Activated CD8-positive, alpha-beta memory T cell treated with anti-CD3 and anti-CD28 coated beads for 4 hours (primary cell): ENCODE results near the gene CCDC102B.
"Not testable (repeated sequence)": the region's sequence is repeated elsewhere in the genome, so short reads cannot be mapped to it uniquely, and the experiment has no call there.

ENCODE experiments used
- DNase-seq, 2 donors: peaks; one replicate each; pipeline ENCODE4 v3.0.0-alpha.2; 2020; ENCODE audit warnings: low read depth in 2 of 2

Gene CCDC102B

DNA sequence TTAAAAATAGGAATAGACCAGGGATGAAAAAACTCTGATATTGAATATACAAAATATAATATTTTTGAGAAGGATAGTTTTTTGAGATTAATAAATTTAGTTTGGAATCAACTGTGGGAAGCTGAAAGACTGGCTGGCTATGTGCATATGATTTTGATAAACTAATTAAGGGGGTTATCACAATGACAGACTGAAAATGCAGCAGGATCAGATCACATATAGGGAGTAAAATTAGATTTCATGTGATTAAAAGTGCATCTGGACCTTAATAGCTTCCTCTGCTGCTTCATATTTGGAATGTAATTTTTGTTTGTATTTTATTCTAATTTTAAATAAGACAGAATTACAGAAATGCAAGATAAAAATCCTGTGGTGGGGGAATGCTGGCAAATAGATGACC lies 111.7 kb downstream of the CCDC102B start:
- DNase-seq, result no peak

DNA sequence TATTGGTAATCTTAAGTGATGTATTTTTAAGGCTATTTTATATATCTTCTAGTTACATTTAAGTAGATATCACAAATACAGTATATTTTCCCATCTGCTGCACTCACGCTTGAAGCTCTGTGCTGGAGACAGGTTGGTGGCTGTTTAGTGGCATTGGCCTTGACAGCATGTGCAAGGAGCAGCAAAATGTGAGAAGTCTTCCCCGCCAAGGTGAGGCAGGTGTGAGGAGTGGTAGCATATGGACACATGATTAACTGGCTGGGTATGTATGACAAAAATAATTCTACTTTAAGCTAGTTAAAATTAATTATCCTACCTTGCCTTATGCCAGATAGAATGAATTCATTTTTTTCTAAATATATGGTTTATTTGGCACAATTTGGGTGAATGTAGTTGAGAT lies 117.2 kb downstream of the CCDC102B start:
- no peak for DNase-seq

DNA sequence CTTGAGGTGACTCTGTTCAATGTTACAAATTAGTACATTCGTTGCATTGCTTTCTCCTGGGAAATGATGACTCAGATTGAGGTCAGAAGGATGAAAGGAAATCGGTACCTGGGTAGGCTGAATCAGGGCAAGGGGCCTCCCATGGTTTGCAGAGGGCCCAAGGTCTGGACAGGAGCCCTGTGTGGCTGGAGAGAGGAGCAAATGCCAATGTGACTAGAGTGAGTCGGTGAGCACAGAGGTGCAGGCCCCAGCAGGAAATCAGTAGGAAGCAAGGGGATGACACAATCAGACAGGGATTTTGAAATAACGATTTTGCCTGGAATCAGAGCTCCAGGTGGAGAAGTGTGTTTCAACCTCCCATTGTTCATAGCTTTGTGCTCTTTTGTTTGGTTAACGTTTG lies 118.9 kb downstream of the CCDC102B start:
- no peak for DNase-seq

DNA sequence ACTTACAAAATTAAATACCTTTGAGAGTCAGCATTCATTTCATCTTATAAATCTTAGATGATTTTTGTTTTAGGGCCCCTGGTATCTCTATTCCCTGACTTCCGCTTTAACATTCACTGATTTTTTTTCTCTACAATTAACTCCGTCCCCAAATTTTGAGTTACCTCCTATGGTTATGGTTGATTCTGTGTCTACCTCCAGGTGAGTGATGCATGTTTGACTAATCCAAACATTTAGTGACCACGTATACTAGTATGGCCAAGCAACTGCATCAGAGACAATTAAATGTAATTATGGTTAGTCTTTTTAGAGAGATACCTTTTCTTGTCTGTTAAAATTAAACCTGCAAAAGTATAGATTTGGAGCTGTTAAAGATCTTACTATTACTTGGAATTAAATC lies 120.3 kb downstream of the CCDC102B start:
- no peak for DNase-seq

DNA sequence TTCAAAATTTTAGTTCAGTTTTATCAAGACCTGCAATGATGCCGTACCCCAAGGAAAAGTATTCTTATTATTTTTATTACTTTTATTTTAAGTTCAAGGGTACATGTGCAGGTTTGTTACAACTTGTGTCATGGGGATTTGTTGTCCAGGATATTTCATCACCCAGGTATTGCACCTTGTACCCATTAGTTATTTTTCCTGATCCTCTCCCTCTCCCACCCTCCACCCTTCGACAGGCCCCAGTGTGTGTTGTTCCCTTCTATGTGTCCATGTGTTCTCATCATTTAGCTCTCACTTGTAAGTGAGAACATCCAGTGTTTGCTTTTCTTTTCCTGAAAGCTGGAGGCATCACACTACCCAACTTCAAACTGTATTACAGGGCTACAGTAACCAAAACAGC lies 122.0 kb downstream of the CCDC102B start:
- DNase-seq, result no peak

DNA sequence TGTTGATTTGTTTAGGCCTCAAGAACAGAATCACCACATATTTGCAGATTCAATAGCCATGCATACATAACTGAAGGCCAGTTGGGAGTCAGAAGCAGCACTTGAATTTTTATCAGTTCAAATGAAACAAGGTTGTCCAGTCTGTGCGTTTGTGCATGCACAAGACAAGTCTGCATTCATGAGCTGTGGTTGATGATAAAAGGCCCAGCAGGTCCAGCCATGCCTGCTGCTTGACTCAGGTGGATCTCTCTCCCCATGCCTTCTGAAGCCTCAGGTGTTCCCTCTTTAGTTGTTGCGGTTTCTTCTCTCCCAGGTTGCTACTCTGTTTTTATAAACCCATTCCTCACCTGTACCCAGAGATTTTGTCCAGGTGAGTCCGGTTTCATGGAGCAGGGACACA lies 124.5 kb downstream of the CCDC102B start:
- no peak for DNase-seq

DNA sequence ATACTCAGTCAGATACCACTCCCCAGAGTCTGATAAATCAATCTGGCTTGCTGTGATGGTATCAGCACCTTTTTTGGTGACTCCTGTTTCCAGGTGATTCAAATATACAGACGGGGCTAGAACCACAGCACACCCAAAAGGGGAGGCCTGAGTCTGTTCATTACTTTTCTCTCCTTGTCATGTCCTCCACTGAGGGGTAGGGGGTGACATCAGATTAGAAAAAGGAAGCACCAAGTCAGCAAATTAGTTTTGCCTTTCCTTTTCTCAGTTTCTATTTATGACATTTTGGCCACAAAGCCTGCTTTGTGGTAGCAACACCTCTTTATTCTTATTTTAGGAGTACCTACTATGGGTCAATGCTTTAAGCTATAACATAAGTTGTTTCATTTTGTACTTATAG lies 127.4 kb downstream of the CCDC102B start:
- no peak for DNase-seq

DNA sequence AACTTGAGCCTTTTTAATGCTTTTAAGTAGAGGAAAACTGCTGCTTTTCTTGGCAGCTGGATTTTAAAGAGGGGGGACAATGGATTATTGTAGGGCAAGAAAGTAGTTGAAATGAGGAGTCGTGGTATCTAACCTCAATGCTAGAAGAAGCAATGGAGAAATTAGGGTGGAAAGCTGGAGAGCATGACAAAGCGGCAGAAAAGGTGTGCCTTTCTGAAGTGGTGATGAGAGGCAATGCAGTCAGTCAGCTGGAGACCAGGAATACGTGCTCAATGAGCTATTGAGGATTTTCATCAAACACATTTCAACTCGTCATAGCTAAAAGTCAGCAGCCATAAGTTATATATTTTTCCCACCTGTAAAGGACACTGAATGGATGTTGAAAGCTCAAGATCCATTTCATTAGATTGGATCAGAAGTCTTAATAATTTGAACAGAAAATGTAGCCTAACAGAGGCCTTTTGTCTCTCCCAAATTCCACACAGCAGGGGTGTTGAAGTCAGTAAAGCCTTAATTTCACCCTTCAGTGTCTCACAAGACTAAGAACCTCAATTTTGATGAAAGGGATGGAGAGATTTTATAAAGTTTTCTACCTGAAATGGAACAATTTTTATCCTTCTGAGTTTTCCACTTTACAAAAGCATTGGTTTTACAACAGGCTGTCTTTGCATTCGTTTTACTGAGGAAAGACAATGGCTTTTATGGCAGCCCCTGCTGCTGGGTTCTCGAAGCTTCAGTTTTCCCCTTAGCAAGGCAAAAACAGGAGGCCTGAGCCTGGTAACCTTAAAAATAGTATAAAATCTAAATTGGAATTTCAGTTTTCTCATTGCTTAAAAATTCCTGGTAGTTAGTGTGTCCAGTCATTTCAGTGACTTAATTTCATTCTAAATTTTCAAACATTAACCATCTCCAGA lies 131.1 kb downstream of the CCDC102B start:
- no peak for DNase-seq

DNA sequence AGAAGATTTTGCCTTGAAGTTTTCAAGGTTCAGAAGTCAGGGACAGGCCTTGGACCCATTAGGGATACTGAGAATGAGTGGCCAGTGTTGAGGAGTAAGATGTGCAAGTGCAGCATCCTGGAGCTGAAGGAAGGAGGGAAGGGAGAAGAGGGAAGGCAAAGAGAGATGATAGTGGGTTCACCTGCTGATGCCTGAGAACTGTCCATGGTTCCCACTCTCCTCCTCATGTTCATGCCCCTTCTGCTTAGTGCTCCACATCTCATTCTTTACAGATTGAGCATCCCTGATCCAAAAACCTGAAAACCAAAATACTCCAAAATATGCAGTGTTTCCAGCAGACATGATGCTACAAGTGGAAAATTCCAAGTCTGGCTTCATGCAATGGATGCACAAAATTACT lies 137.8 kb downstream of the CCDC102B start:
- DNase-seq, result no peak

DNA sequence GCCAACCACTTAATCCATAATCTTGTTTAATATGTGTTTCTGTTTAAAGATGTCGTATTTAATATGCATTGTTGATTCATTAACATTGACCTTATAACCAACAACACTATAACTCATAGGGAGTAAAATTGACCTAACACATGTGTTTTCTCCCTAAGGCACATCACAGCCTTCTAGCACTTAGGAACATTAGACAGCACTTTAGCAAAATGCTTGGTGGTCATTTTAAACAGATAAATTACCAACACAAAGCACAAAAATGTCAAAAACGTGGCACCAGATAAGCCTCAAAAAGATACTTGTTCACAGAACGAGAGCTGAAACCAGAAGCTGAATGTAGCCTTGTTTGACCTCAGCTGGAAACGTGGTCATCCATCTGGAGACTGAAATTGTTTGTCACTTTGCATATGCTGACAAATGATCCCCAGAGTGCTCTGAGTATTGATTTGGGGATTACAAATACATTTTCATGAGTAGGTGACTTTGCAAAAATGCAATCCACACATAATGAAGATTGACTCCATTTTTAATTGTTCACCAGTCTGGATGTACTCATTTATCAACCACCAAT lies 139.2 kb downstream of the CCDC102B start:
- DNase-seq, result no peak

DNA sequence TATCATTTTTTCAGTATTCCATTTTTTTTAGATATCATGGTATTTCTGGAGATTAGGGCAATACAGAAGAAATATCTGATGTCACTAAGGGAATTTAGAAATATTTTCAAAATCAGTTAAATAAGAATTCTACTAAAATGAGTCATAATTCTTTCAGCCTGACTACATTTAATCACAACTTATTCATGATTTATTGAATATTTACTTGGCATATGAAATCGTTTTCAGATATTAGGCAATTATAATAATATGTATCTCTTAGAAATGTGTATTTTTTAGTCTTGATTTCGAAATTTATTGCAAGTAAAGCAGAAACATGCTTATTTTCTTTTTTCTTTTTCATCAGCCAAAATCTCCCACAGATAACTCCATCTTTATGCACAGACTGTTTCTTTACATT lies 142.2 kb downstream of the CCDC102B start:
- no peak for DNase-seq

DNA sequence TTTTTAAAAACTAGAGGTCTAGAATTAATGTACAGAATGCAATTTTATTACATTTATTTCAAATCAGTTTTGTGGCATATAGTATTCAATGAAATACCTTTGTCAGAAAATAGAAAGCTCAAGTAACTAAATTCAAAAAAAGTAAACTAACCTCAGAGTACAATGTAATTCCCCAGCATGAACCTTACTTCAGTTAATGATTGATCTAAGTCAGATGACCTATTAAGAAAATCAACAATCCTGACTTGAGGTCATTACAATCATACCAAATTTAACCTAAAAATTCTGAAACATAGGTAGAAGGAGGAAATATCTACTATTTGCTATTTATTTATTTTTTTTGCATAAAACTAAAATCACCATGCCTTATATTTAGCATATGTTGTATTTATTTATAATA lies 142.9 kb downstream of the CCDC102B start:
- DNase-seq, result no peak

DNA sequence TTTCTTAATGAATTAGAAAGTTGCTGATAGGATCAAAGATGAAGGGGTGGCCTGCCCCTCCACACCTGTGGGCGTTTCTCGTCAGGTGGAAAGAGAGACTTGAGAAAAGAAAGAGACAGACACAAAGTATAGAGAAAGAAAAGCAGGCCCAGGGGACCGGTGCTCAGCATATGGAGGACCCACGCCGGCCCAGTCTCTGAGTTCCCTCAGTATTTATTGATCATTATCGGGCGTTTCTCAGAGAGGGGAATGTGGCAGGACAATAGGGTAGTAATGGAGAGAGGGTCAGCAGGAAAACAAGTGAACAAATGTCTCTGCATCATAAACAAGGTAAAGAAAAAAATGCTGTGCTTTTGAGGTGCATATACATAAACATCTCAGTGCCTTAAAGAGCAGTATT lies 144.3 kb downstream of the CCDC102B start:
- no peak for DNase-seq

DNA sequence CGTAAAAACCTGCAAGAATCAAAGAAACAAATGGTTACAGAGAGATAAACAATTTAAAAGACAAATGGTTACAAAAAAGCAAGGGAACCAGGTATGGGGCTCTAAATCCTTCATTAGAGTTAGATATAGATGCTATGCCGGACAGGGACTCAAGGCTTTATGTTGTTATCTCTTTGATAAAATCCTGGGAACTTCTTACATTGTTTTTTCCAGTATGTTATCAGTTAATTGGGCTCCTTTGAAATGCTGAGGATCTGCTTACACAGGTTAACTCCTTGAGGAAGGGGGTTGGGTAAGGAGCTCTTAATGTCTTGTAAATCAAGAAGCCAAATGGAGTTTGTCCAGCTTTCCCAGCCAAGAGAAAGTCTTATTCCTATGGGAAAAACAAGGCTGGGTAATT lies 146.0 kb downstream of the CCDC102B start:
- not testable (repeated sequence) for DNase-seq

DNA sequence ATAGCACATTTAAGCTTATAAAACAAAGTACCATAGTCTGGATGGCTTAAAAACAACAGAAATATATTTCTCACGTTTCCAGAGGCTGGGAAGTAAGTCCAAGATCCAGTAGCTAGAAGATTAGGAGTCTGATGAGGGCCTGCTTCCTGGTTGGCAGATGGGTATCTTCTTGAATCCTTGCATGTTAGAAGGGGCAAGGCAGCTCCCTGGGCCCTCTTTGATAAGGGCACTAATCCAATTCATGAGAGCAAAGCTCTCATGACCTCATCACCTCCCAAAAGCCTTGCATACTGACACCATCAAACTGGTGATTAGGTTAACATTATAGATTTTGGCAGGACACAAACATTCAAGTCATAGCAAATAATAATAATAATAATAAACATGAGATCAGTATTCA lies 146.4 kb downstream of the CCDC102B start:
- no peak for DNase-seq

DNA sequence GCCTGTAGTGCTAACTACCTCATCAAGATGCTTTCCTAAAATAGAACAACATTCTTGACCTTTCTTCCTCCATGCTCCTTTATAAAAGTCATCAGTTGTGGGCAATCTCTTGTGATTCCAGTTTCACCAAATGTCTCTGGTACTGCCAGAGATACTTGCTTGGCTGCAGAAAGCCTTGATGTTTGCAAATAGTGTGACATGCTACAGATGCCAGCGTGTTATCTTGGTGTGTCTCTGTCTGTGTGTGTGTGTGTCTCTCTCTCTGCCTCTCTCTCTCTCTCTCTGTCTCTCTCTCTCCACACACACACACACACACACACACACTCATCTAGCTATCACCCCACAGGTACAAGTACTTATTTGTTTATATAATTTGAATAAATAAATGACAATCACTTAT lies 146.9 kb downstream of the CCDC102B start:
- DNase-seq, result no peak

DNA sequence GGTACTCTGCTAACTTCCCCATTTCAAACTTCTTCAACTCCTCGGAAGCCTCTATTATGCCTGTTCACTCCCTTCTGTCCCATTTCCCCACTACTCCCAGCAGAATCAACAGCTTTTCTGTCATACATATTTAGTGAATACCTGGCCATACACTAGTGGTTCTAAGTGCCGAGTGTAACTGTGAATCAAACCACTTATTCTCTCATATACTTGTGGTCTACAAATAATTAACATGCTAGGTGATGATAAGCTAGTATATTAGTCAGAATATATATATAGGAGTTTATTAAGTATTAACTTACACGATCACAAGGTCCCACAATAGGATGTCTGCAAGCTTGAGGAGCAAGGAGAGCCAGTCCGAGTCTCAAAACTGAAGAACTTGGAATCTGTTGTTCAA lies 150.7 kb downstream of the CCDC102B start:
- DNase-seq, result no peak

DNA sequence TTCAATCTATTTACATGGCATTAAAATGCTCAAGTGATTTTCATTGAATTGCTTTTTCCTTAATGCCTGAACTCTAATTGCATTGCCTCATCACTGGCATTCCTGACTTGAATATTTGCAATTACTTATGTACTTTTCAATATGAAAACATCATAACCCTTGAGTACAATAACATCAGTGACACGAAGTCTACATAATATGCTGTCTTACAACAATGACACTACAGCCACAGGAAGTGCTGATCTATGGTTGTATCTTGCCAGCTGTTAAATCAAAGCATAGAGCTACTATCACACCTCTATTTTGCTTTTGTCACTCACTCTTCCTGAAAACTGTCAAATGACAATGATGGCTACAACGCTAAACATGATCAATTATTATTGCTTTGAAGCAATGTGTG lies 156.9 kb downstream of the CCDC102B start:
- no peak for DNase-seq

DNA sequence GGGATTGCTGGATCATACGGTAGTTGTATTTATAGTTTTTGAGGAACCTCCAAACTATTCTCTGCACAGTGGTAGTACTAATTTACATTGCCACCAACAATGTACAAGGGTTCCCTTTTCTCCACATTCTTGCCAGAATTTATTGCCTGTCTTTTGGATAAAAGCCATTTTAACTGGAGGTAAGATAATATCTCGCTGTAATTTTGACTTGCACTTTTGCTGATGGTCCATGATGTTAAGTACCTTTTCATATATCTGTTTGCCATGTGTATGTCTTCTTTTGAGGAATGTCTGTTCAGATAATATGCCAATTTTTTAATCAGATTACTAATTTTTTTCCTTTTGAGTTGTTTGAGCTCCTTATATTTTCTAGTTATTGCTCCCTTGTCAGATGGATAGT lies 158.8 kb downstream of the CCDC102B start:
- DNase-seq, result no peak

DNA sequence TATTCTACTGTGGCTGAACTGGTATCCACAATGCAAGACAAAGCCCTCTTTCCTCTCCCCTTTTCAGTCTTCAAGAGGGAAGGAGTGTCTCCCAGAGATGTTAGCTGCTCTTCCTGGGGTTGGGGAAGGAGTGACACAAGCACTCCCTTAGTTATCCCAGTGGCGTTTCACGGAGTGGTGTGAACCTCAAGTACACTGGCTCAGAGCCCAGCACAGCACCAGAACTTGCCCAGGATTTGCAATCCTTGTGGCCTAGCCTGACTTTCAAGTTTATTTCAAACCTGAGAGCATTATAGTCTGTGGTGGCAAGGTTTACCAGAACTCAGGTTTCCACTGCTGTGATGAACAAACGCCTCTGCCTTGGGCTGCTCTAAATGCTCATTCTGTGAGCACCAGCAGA lies 162.5 kb downstream of the CCDC102B start:
- no peak for DNase-seq

DNA sequence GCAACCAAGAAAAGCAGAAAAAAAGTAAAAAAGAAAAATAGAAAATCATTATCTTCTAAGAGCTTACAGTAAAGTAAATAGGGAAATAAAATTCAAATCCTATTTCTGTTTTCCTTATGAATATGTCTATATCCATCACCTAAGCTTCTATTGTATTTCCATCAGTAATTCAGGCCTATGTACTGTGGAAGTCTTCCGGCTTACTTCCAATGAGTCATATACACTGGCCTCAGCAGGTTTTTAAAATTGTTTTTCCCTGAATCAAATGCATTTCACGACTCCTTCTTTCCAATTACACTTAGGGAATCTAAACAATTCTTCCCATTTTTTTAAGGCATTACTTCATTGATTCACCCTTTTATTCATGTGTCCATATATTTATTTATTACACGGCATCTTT lies 164.7 kb downstream of the CCDC102B start:
- no peak for DNase-seq

DNA sequence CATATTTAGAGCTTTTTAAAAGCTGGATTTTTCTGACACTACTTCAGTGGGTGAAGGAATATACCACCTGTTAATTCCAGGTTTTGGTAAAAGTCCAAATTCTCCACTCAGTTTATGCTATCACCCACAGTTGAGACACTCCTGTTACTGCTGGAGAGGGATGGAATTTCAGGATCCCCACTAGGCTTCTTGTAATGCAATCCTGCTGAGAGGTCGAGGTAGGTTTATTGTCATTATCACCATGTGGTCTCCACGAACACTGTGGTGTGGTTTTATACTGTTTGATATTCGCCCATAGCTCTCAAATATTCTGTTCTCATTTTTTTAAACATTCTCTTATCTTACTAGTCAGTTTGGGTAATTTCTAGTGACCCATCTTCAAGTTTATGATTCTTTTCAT lies 167.9 kb downstream of the CCDC102B start:
- no peak for DNase-seq

DNA sequence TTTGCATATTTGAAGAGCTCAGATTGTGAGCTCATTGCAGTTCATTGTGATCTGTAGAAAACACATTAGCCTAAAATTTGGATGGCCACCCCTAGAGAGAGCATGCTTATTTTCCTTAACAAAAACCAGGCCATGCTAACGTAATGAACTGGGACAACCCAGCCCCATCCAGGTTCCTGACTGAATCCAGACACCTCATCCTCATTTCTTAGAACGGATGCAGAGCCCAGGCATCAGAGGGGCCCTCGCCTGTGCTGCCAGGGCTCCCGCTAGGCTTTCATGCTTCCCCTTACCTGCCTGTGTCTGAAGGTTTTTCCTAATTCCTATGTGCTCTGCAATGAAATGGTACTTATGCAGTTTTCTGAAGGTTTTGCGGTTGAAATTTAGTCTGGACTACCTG lies 171.1 kb downstream of the CCDC102B start:
- no peak for DNase-seq

DNA sequence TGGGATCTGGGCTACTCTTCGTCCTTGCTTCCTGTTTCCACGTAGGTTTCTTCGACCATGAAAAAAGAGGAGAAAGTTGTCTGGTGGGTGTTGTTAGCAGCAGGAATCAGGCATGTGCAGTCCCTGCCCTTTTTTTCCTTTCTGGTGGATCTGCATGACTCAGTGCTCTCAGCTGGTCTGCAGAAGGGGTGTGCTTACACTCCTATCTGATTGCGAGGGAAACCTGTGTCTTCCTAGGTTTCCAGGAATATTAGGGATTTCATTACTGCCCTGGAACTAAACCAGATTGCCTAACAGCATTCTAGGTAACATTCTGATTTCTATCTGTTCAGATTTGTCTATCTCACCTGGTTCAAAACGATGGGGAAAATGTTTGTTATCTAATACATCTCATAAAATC lies 174.3 kb downstream of the CCDC102B start:
- DNase-seq, result no peak
